ENCODE measurements around the gene DDX10.

DDX10 gene

DNA sequence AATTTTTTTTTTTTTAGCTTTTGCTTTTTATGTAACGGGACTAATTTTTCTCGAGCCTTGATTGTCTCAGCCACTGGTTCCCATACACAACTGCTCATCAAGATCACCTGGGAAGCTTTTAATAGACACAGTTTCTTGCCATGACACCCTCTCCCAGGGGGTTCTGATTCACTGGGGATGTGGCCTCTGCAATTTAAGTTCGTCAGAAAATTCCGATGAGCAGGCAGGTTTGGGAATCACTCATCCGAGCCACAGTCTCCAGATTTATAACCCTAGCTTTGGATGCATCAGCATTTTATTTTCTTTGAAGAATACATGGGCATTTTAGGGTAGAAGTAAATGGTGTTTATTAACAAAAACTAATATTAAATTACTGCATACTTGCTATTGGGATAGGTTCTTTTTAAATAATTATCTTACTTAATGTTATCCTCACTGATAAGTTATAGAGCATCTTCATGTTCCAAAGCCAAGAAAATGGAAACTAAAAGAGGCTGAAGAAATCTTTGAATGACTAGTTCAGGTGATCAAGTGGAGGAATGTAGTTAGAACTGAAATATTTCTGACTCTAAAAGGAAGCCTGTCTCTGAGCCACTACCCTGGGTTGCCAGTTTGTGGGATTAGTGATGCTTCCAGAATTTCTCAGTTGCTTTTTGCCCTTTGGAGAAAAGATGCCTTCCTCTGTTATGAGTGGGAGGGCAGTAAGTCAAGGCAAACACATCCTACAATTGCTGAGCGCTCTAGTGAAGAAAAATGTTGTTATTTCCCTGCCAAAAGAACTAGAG is 319.0 kb downstream of the DDX10 start:
- no peak for DNase-seq (ENCODE audit: low spot score)

DNA sequence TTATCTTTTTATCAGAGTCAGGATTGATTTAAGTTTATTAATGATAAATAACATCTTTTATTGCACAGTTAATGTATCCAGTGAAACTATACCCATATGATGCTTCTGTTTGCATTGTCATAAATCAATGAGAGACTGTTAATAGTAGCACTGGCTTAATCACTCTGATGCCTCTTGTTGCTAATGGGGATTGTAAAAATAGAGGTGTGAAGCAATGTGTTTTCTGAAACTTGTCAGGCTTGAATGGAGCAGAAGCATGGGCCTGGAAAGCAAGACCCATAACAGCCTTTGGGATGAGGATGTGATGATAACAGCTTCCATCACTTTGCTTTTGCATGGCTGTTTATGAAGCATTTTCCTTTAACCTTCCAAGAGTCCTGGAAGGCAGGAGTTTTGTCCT is 319.7 kb downstream of the DDX10 start:
- no peak for DNase-seq (ENCODE audit: low spot score)

DNA sequence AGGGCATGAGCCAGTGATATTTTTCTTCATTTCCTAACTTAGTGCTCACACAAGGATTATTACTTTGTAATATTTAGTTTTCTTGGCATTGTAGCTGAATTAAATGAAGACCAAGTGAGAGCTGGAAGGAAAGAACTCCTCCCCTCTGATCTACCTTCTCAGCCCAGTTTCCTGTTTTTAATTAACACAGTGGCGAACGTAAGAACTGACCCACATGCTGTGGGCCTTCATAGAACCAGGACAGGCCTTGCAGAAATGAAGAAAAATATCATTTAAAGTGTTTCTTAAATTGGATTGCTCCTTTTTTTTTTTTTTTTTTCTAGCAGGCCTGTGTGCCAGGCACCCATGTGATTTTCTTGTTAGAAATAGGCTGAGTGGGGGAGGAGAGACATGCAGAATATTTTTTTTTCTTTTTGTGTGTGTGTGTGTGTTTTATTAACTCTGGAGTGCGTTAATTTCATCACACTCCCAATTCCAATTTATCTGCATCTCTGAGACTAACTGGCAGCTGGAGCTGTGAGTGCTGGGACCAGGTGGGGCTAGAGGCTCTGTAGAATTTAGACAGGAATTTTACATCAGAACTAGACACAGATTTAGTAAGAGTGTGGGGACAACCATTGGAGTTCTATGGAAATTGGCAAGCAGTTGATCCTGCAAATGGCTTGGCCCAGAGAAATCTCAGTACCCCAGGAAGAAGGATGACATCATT is 320.5 kb downstream of the DDX10 start:
- no peak for DNase-seq (ENCODE audit: low spot score)

DNA sequence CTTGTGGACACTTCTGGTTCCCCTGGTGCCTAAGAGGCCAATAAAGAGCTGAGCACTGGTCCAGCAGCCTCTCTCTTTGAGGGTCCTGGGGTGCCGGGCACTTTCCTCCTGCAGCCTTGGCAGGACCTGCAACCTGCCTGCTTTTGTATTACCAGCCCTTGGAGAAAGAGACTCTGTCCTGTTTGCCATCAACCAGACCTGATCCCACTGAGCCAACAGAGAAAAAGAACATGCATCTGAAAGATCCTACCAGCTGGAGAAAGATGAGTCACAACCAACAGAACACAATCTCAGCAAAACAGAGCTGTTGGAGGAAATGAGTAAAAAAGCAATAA is 321.0 kb downstream of the DDX10 start:
- DNase-seq (ENCODE audit: low spot score) = peak; percentile 33

All from hepatic stellate cell (primary cell).